Stimulated activated CD4-positive, alpha-beta T cell treated with anti-CD3 and anti-CD28 coated beads, Interleukin-15, amount 100 ng/mL, for 24 hours (primary cell): ENCODE results near the gene C3orf85.

Experiments
- DNase-seq: peaks from one replicate; pipeline ENCODE4 v3.0.0-alpha.2; 2020

Gene C3orf85

GRCh38 chr3:109154979-109155378, 18.5 kb downstream of the C3orf85 start:
- no peak for DNase-seq

- no peak for DNase-seq
Observed at GRCh38 chr3:109155828-109156227, 19.3 kb downstream of the C3orf85 start.

- DNase-seq: no peak
Observed at GRCh38 chr3:109161487-109162123, 25.1 kb downstream of the C3orf85 start.

- DNase-seq: no peak
Observed at GRCh38 chr3:109165905-109166304, 29.4 kb downstream of the C3orf85 start.

GRCh38 chr3:109171479-109171878, 35.0 kb downstream of the C3orf85 start:
- no peak for DNase-seq

GRCh38 chr3:109175411-109175810, 38.9 kb downstream of the C3orf85 start:
- no peak for DNase-seq

- DNase-seq: no peak
Observed at GRCh38 chr3:109176726-109177125, 40.2 kb downstream of the C3orf85 start.

GRCh38 chr3:109177908-109178307, 41.4 kb downstream of the C3orf85 start:
- no peak for DNase-seq

GRCh38 chr3:109178708-109179107, 42.2 kb downstream of the C3orf85 start:
- DNase-seq: no peak

GRCh38 chr3:109184726-109185125, 48.2 kb downstream of the C3orf85 start:
- DNase-seq: no peak

GRCh38 chr3:109187390-109187789, 50.9 kb downstream of the C3orf85 start:
- DNase-seq: no peak

- DNase-seq: no peak
Observed at GRCh38 chr3:109188741-109189140, 52.2 kb downstream of the C3orf85 start.

GRCh38 chr3:109191421-109191820, 54.9 kb downstream of the C3orf85 start:
- no peak for DNase-seq

- no peak for DNase-seq
Observed at GRCh38 chr3:109195815-109196214, 59.3 kb downstream of the C3orf85 start.
